OCI-LY1 (cell line): Measurements from ENCODE around the gene MVB12B.

Experiments used
- H2AFZ ChIP-seq: fragments of 200-600 bp; sonication (generic), shearing (Covaris generic); 2 replicates; pipeline ENCODE4 v1.6.0; 2014; ENCODE audit warnings: antibody characterized with exemption, mild to moderate bottlenecking, low read length
- H3F3A ChIP-seq: fragments of 200-600 bp; sonication (generic), shearing (Covaris generic); 2 replicates; pipeline ENCODE4 v1.6.0; 2014; ENCODE audit warnings: mild to moderate bottlenecking, antibody characterized with exemption, low read length, moderate library complexity; ENCODE audit not compliant: insufficient read depth
- H3K27ac ChIP-seq: fragments of 200-600 bp; sonication (generic); 2 replicates; pipeline ENCODE4 v1.5.1; 2014; ENCODE audit warnings: low read length, mixed run types, mild to moderate bottlenecking, low read depth; ENCODE audit not compliant: poor library complexity, severe bottlenecking
- H3K27me3 ChIP-seq: fragments of 200-600 bp; sonication (generic); 2 replicates; pipeline ENCODE4 v1.6.0; 2014; ENCODE audit warnings: antibody characterized with exemption, mild to moderate bottlenecking, low read length, moderate library complexity; ENCODE audit not compliant: insufficient read depth
- H3K36me3 ChIP-seq: fragments of 200-600 bp; sonication (generic); 2 replicates; pipeline ENCODE4 v1.6.1; 2014; ENCODE audit warnings: mild to moderate bottlenecking, antibody characterized with exemption, low read length, moderate library complexity, mixed read lengths; ENCODE audit not compliant: insufficient read depth
- H3K4me1 ChIP-seq: fragments of 200-600 bp; sonication (generic); 2 replicates; pipeline ENCODE4 v1.5.1; 2014; ENCODE audit warnings: mild to moderate bottlenecking, low read length, moderate library complexity; ENCODE audit not compliant: insufficient read depth, severe bottlenecking
- H3K4me2 ChIP-seq: fragments of 200-600 bp; sonication (generic), shearing (Covaris generic); 2 replicates; pipeline ENCODE4 v1.6.1; 2014; ENCODE audit warnings: low read length
- H3K4me3 ChIP-seq: fragments of 200-600 bp; sonication (generic); 2 replicates; pipeline ENCODE4 v1.5.1; 2014; ENCODE audit warnings: low read length, low read depth, mild to moderate bottlenecking, mixed read lengths; ENCODE audit not compliant: poor library complexity, severe bottlenecking
- H3K79me2 ChIP-seq: fragments of 200-600 bp; shearing (Covaris generic); 2 replicates; pipeline ENCODE4 v1.6.1; 2016; ENCODE audit warnings: mixed run types, low read length, mixed read lengths; ENCODE audit not compliant: insufficient read depth
- H3K9ac ChIP-seq: fragments of 200-600 bp; sonication (generic), shearing (Covaris generic); 2 replicates; pipeline ENCODE4 v1.6.1; 2014; ENCODE audit warnings: mild to moderate bottlenecking, low read length, mixed read lengths
- H3K9me2 ChIP-seq: fragments of 200-600 bp; sonication (generic), shearing (Covaris generic); 2 replicates; pipeline ENCODE4 v1.6.1; 2014; ENCODE audit warnings: low read depth, mild to moderate bottlenecking, low read length, mixed read lengths
- H3K9me3 ChIP-seq: fragments of 200-600 bp; shearing (Covaris generic); 2 replicates; pipeline ENCODE4 v1.6.1; 2014; ENCODE audit warnings: low read length, mixed read lengths
- H4K20me1 ChIP-seq: fragments of 200-600 bp; sonication (generic), shearing (Covaris generic); 2 replicates; pipeline ENCODE4 v1.6.0; 2016; ENCODE audit warnings: mild to moderate bottlenecking, low read length; ENCODE audit not compliant: insufficient read depth
- CTCF ChIP-seq: fragments of 200-600 bp; sonication (generic), shearing (Covaris generic); IDR thresholded peaks from 2 replicates; pipeline ENCODE4 v1.5.1; 2017; ENCODE audit warnings: mild to moderate bottlenecking, antibody characterized with exemption, low read length, moderate library complexity, mixed read lengths
- EZH2 ChIP-seq: fragments of 200-600 bp; sonication (generic), shearing (Covaris generic); IDR thresholded peaks from 2 replicates; pipeline ENCODE4 v1.8.0; 2017; ENCODE audit warnings: borderline replicate concordance, mixed run types, mild to moderate bottlenecking, antibody characterized with exemption, low read length, moderate library complexity, mixed read lengths

Gene MVB12B

DNA sequence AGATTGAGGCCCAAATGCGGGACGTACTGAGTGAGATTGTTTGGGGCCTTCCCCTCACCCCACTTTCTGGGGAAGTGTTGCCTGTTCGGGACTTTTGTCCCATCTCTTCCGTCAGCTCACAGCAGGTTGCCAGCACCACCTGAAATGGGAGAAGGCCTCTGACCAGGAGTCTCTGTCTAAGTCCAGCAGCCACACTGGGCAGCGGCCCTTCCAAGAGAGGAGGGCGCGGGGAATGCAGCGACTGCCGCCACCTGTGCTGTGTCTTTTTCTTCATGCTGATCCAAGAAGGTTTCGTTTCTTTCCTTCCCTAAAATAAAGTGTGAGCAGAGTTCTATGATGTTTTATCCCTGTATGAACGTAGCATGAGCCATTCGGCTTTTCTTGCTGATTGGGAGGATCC, 152.9 kb downstream of the MVB12B start:
- H3K36me3 ChIP-seq = no peaks in the 10 kb centered on the region
- H3K4me1 ChIP-seq = no peaks in the 10 kb centered on the region
- no peak overlapping the region for H2AFZ ChIP-seq
- H4K20me1 ChIP-seq = no peaks in the 10 kb centered on the region
- no peaks in the 10 kb centered on the region for H3K9me3 ChIP-seq
- no peaks in the 10 kb centered on the region for H3F3A ChIP-seq
- H3K4me2 ChIP-seq = no peak overlapping the region
- H3K9ac ChIP-seq = no peak overlapping the region
- no peak overlapping the region for H3K27ac ChIP-seq
- no peaks in the 10 kb centered on the region for H3K79me2 ChIP-seq
- TF ChIP-seq EZH2 (no peak), CTCF (no peak)
- no peak overlapping the region for H3K4me3 ChIP-seq
- H3K27me3 ChIP-seq = no peaks in the 10 kb centered on the region; the same call in 1 of the 2 replicates
- no peaks in the 10 kb centered on the region for H3K9me2 ChIP-seq

- Histone ChIP-seq H3K27me3 (no peaks in the 10 kb centered on the region; the same call in 1 of the 2 replicates), H3K9ac (no peak overlapping the region), H2AFZ (no peak overlapping the region), H3K4me3 (no peak overlapping the region), H3K4me2 (no peak overlapping the region), H3K9me2 (no peaks in the 10 kb centered on the region), H3K27ac (no peak overlapping the region), H3K79me2 (no peaks in the 10 kb centered on the region), H3K4me1 (no peaks in the 10 kb centered on the region), H3K36me3 (no peaks in the 10 kb centered on the region), H3K9me3 (no peaks in the 10 kb centered on the region), H4K20me1 (no peaks in the 10 kb centered on the region), H3F3A (no peaks in the 10 kb centered on the region)
- TF ChIP-seq CTCF (no peak), EZH2 (no peak)
Observed at GRCh38 chr9:126480813-126481212, 154.2 kb downstream of the MVB12B start.

- TF ChIP-seq CTCF = no peak
- no peak for TF ChIP-seq EZH2
- H3K9ac ChIP-seq = no peak overlapping the region
- H3K27me3 ChIP-seq = no peaks in the 10 kb centered on the region; the same call in 1 of the 2 replicates
- H3K4me2 ChIP-seq = no peak overlapping the region
- H3K4me1 ChIP-seq = no peaks in the 10 kb centered on the region
- H3K4me3 ChIP-seq = no peak overlapping the region
- no peaks in the 10 kb centered on the region for H3F3A ChIP-seq
- H3K36me3 ChIP-seq = no peaks in the 10 kb centered on the region
- H3K79me2 ChIP-seq = no peaks in the 10 kb centered on the region
- H3K9me3 ChIP-seq = no peaks in the 10 kb centered on the region
- no peak overlapping the region for H3K27ac ChIP-seq
- no peaks in the 10 kb centered on the region for H4K20me1 ChIP-seq
- no peak overlapping the region for H2AFZ ChIP-seq
- H3K9me2 ChIP-seq = no peaks in the 10 kb centered on the region
Observed at GRCh38 chr9:126481862-126482261, 155.2 kb downstream of the MVB12B start.
